Neuronal stem cell (in vitro differentiated cells): ENCODE results near the gene CTNNA3.
"Not testable (repeated sequence)": the region's sequence is repeated elsewhere in the genome, so short reads cannot be mapped to it uniquely, and the experiment has no call there.

Source experiments
- DNase-seq: peaks from one replicate; pipeline ENCODE4 v3.0.0-alpha.2; 2013; ENCODE audit warnings: low spot score
- H2AFZ ChIP-seq: one replicate; pipeline ENCODE4 v1.6.1; 2013; ENCODE audit warnings: mild to moderate bottlenecking, low read length, inconsistent platforms
- H2AK5ac ChIP-seq: 2 replicates; pipeline ENCODE4 v1.6.1; 2013; ENCODE audit warnings: low read depth, mild to moderate bottlenecking, inconsistent platforms, low read length, moderate library complexity, mixed read lengths
- H2BK120ac ChIP-seq: 2 replicates; pipeline ENCODE4 v1.6.1; 2013; ENCODE audit warnings: low read depth, mild to moderate bottlenecking, inconsistent platforms, low read length, moderate library complexity, mixed read lengths
- H2BK12ac ChIP-seq: one replicate; pipeline ENCODE4 v1.6.1; 2013; ENCODE audit warnings: low read length, inconsistent platforms
- H2BK15ac ChIP-seq: 2 replicates; pipeline ENCODE4 v1.6.1; 2013; ENCODE audit warnings: mild to moderate bottlenecking, low read length, inconsistent platforms, mixed read lengths
- H2BK5ac ChIP-seq: one replicate; pipeline ENCODE4 v1.6.1; 2013; ENCODE audit warnings: inconsistent platforms, mild to moderate bottlenecking, low read length, moderate library complexity
- H3K14ac ChIP-seq: one replicate; pipeline ENCODE4 v1.6.1; 2013; ENCODE audit warnings: low read length, inconsistent platforms
- H3K18ac ChIP-seq: 2 replicates; pipeline ENCODE4 v1.6.1; 2013; ENCODE audit warnings: low read length, inconsistent platforms
- H3K23ac ChIP-seq: 2 replicates; pipeline ENCODE4 v1.6.1; 2013; ENCODE audit warnings: low read depth, mild to moderate bottlenecking, mixed read lengths, low read length, inconsistent platforms; ENCODE audit not compliant: poor library complexity
- H3K27ac ChIP-seq: replicated peaks from 3 replicates; pipeline ENCODE4 v1.5.1; 2013; ENCODE audit warnings: low read length, inconsistent platforms
- H3K27me3 ChIP-seq, 3 experiments: 2 replicates each; pipeline ENCODE4 v1.6.1; 2013; ENCODE audit warnings: low read length in 3 of 3, mild to moderate bottlenecking in 2 of 3, inconsistent platforms in 1 of 3, low read depth in 1 of 3, mixed read lengths in 1 of 3, moderate library complexity in 1 of 3; ENCODE audit not compliant: control insufficient read depth in 3 of 3, insufficient read depth in 3 of 3
- H3K36me3 ChIP-seq, 2 donors: replicated peaks in 1 of 2; 2 replicates each; pipeline ENCODE4 v1.6.1; 2013; ENCODE audit warnings: low read length in 2 of 2; ENCODE audit not compliant: control insufficient read depth in 2 of 2, insufficient read depth in 2 of 2
- H3K4ac ChIP-seq: 2 replicates; pipeline ENCODE4 v1.6.1; 2013; ENCODE audit warnings: inconsistent platforms, mild to moderate bottlenecking, low read length, moderate library complexity
- H3K4me1 ChIP-seq, 2 donors: 1 replicate in 1 of 2; 2 replicates in 1 of 2; pipeline ENCODE4 v1.6.1; 2013; ENCODE audit warnings: low read length in 2 of 2, low read depth in 1 of 2; ENCODE audit not compliant: control insufficient read depth in 2 of 2, insufficient read depth in 1 of 2
- H3K4me2 ChIP-seq: one replicate; pipeline ENCODE4 v1.6.1; 2013; ENCODE audit warnings: mild to moderate bottlenecking, low read length, inconsistent platforms; ENCODE audit not compliant: insufficient read depth, poor library complexity, severe bottlenecking
- H3K4me3 ChIP-seq, 2 donors: 2 replicates each; pipeline ENCODE4 v1.5.1; 2013; ENCODE audit warnings: low read length in 2 of 2, mild to moderate bottlenecking in 2 of 2, inconsistent platforms in 1 of 2, moderate library complexity in 1 of 2
- H3K79me1 ChIP-seq: one replicate; pipeline ENCODE4 v1.6.1; 2013; ENCODE audit warnings: low read depth, mild to moderate bottlenecking, inconsistent platforms, low read length, moderate library complexity
- H3K9ac ChIP-seq: one replicate; pipeline ENCODE4 v1.6.1; 2013; ENCODE audit warnings: mild to moderate bottlenecking, low read depth, low read length, inconsistent platforms; ENCODE audit not compliant: poor library complexity
- H3K9me3 ChIP-seq, 2 donors: replicated peaks in 1 of 2; 2 replicates each; pipeline versions ENCODE3 to v1.6.1; 2013; ENCODE audit warnings: low read length in 2 of 2, mild to moderate bottlenecking in 2 of 2, inconsistent platforms in 1 of 2, low read depth in 1 of 2, mixed read lengths in 1 of 2, moderate library complexity in 1 of 2; ENCODE audit not compliant: control insufficient read depth in 2 of 2, insufficient read depth in 1 of 2
- H4K8ac ChIP-seq: one replicate; pipeline ENCODE4 v1.6.1; 2013; ENCODE audit warnings: low read depth, mild to moderate bottlenecking, inconsistent platforms, low read length, moderate library complexity
- H4K91ac ChIP-seq: one replicate; pipeline ENCODE4 v1.6.1; 2013; ENCODE audit warnings: low read length, low read depth, mild to moderate bottlenecking, inconsistent platforms; ENCODE audit not compliant: poor library complexity
- WGBS, 2 donors: extraction: QIAGEN DNeasy Blood & Tissue Kit; methylation state at CpG; one replicate each; pipeline ENCODE4 v1.1.7; 2013; ENCODE audit warnings: missing lambda C conversion rate in 2 of 2, mixed read lengths in 1 of 2; ENCODE audit not compliant: insufficient read length in 2 of 2, insufficient replicate concordance in 1 of 2; ENCODE audit errors: extremely low coverage in 2 of 2; 5-methylcytosine and 5-hydroxymethylcytosine counted together

The CTNNA3 gene

GRCh38 chr10:67533376-67533775 lies 162.6 kb downstream of the CTNNA3 start:
- H3K36me3 ChIP-seq = no peaks in the 10 kb centered on the region
- H2BK12ac ChIP-seq = no peak overlapping the region
- no peak overlapping the region for H3K4me2 ChIP-seq
- H3K23ac ChIP-seq = no peak overlapping the region
- no peak overlapping the region for H3K9ac ChIP-seq
- no peak overlapping the region for H2AK5ac ChIP-seq
- H3K4me1 ChIP-seq = no peaks in the 10 kb centered on the region
- DNase-seq = no peak
- no peak overlapping the region for H2AFZ ChIP-seq
- no peak overlapping the region for H2BK5ac ChIP-seq
- WGBS, 2 donors = no CpG with 5 or more reads among the region's 1 CpG
- H3K4ac ChIP-seq = no peak overlapping the region
- no peaks in the 10 kb centered on the region for H3K27me3 ChIP-seq
- no peak overlapping the region for H4K8ac ChIP-seq
- H3K4me3 ChIP-seq = no peak overlapping the region
- H3K14ac ChIP-seq = no peak overlapping the region
- no peak overlapping the region for H3K18ac ChIP-seq
- H2BK120ac ChIP-seq = no peak overlapping the region
- no peak overlapping the region for H3K27ac ChIP-seq
- no peak overlapping the region for H2BK15ac ChIP-seq
- H3K79me1 ChIP-seq = no peaks in the 10 kb centered on the region
- no peaks in the 10 kb centered on the region for H3K9me3 ChIP-seq
- H4K91ac ChIP-seq = no peak overlapping the region

GRCh38 chr10:67530990-67531389 lies 165.0 kb downstream of the CTNNA3 start:
- H2BK5ac ChIP-seq, H3K36me3 ChIP-seq, H2BK15ac ChIP-seq, H3K23ac ChIP-seq, H3K9ac ChIP-seq, H3K4me3 ChIP-seq, H3K27ac ChIP-seq, H3K79me1 ChIP-seq, H3K27me3 ChIP-seq, H3K9me3 ChIP-seq, H2AFZ ChIP-seq, H3K4me1 ChIP-seq, H4K91ac ChIP-seq, H3K18ac ChIP-seq, H4K8ac ChIP-seq, DNase-seq, H3K4ac ChIP-seq, H2BK120ac ChIP-seq, H2AK5ac ChIP-seq, H3K4me2 ChIP-seq, H2BK12ac ChIP-seq: not testable (repeated sequence)
- peak overlapping the region; percentile 6 for H3K14ac ChIP-seq
- no CpG with 5 or more reads among the region's 3 CpGs for whole genome bisulfite sequencing, 2 donors

GRCh38 chr10:67527351-67527750 lies 168.6 kb downstream of the CTNNA3 start:
- no peak overlapping the region for H3K4me2 ChIP-seq
- no peak overlapping the region for H2BK120ac ChIP-seq
- H2AFZ ChIP-seq = no peak overlapping the region
- H3K27me3 ChIP-seq = no peaks in the 10 kb centered on the region
- no peak overlapping the region for H2BK15ac ChIP-seq
- H3K36me3 ChIP-seq = no peaks in the 10 kb centered on the region
- no peak for DNase-seq
- no peak overlapping the region for H3K14ac ChIP-seq
- no peak overlapping the region for H4K8ac ChIP-seq
- no peak overlapping the region for H4K91ac ChIP-seq
- no peaks in the 10 kb centered on the region for H3K4me1 ChIP-seq
- no peaks in the 10 kb centered on the region for H3K9me3 ChIP-seq
- no peak overlapping the region for H3K9ac ChIP-seq
- no peak overlapping the region for H3K27ac ChIP-seq
- no peaks in the 10 kb centered on the region for H3K79me1 ChIP-seq
- no peak overlapping the region for H3K18ac ChIP-seq
- no peak overlapping the region for H2BK5ac ChIP-seq
- H2AK5ac ChIP-seq = no peak overlapping the region
- no peak overlapping the region for H3K23ac ChIP-seq
- no peak overlapping the region for H3K4ac ChIP-seq
- H2BK12ac ChIP-seq = no peak overlapping the region
- no peak overlapping the region for H3K4me3 ChIP-seq

- WGBS, 2 donors = no CpG with 5 or more reads among the region's 2 CpGs
- no peak overlapping the region for H3K27ac ChIP-seq
- H2AK5ac ChIP-seq = no peak overlapping the region
Observed at GRCh38 chr10:67521546-67521945, 174.4 kb downstream of the CTNNA3 start.

More at GRCh38 chr10:67521546-67521945, 174.4 kb downstream of the CTNNA3 start:
- Histone ChIP-seq H3K14ac (no peak overlapping the region), H3K79me1 (no peaks in the 10 kb centered on the region), H2BK120ac (no peak overlapping the region), H3K27me3 (no peaks in the 10 kb centered on the region), H2AFZ (peak overlapping the region; percentile 10), H3K4me2 (no peak overlapping the region), H2BK12ac (no peak overlapping the region), H3K9ac (no peak overlapping the region), H3K23ac (no peak overlapping the region), H3K9me3 (no peaks in the 10 kb centered on the region), H3K18ac (no peak overlapping the region), H2BK5ac (no peak overlapping the region), H3K36me3 (no peaks in the 10 kb centered on the region), H4K8ac (no peak overlapping the region), H3K4me1 (no peaks in the 10 kb centered on the region), H4K91ac (no peak overlapping the region), H3K4me3 (no peak overlapping the region), H2BK15ac (no peak overlapping the region), H3K4ac (no peak overlapping the region)
- no peak for DNase-seq
